CD4-positive, alpha-beta T cell treated with Interleukin-15 for 4 hours (primary cell): Measurements from ENCODE around the gene BBS12.
A peak's percentile ranks its signal among the peaks of the same experiment; 100 is the strongest.

Experiments
- DNase-seq: peaks from one replicate; pipeline ENCODE4 v3.0.0-alpha.2; 2020; ENCODE audit warnings: low spot score

The BBS12 gene

GRCh38 chr4:122715221-122715620 lies 17.3 kb upstream of the BBS12 start:
- DNase-seq = no peak

GRCh38 chr4:122716825-122717448 lies 15.6 kb upstream of the BBS12 start:
- peak; percentile 71 for DNase-seq

GRCh38 chr4:122718281-122718680 lies 14.2 kb upstream of the BBS12 start:
- no peak for DNase-seq

- no peak for DNase-seq
Observed at GRCh38 chr4:122722256-122722655, 10.2 kb upstream of the BBS12 start.

- DNase-seq = no peak
Observed at GRCh38 chr4:122728856-122729255, 3.6 kb upstream of the BBS12 start.

GRCh38 chr4:122731676-122732075 lies 828 bp upstream of the BBS12 start:
- no peak for DNase-seq

- DNase-seq = no peak
Observed at GRCh38 chr4:122733787-122734120, 1.2 kb downstream of the BBS12 start.

- DNase-seq = no peak
Observed at GRCh38 chr4:122739174-122739573, 6.7 kb downstream of the BBS12 start.

- DNase-seq = no peak
Observed at GRCh38 chr4:122742933-122743829, 10.7 kb downstream of the BBS12 start.

- no peak for DNase-seq
Observed at GRCh38 chr4:122744229-122744628, 11.7 kb downstream of the BBS12 start.

GRCh38 chr4:122746485-122746965 lies 14.0 kb downstream of the BBS12 start:
- no peak for DNase-seq

GRCh38 chr4:122747068-122747467 lies 14.6 kb downstream of the BBS12 start:
- DNase-seq = no peak

- DNase-seq = no peak
Observed at GRCh38 chr4:122747883-122748282, 15.4 kb downstream of the BBS12 start.

GRCh38 chr4:122749704-122750454 lies 17.4 kb downstream of the BBS12 start:
- DNase-seq = no peak

- DNase-seq = no peak
Observed at GRCh38 chr4:122755675-122756074, 23.2 kb downstream of the BBS12 start.

- DNase-seq = peak; percentile 30
Observed at GRCh38 chr4:122758033-122758432, 25.5 kb downstream of the BBS12 start.

GRCh38 chr4:122759639-122760310 lies 27.3 kb downstream of the BBS12 start:
- no peak for DNase-seq

GRCh38 chr4:122762520-122762919 lies 30.0 kb downstream of the BBS12 start:
- peak; percentile 30 for DNase-seq

GRCh38 chr4:122762966-122763716 lies 30.6 kb downstream of the BBS12 start:
- no peak for DNase-seq

- DNase-seq = no peak
Observed at GRCh38 chr4:122764071-122764820, 31.7 kb downstream of the BBS12 start.

GRCh38 chr4:122764821-122765215 lies 32.3 kb downstream of the BBS12 start:
- DNase-seq = no peak
